Activated CD4-positive, alpha-beta T cell treated with anti-CD3 and anti-CD28 coated beads, Interleukin-2, amount 50 U/mL, for 24 hours (primary cell): ENCODE data around the gene GLIPR2.
A peak's percentile ranks its signal among the peaks of the same experiment; 100 is the strongest.
"Not testable (repeated sequence)": the region's sequence is repeated elsewhere in the genome, so short reads cannot be mapped to it uniquely, and the experiment has no call there.

Experiments
- DNase-seq, 2 donors: peaks; one replicate each; pipeline ENCODE4 v3.0.0-alpha.2; 2020; ENCODE audit warnings: low read depth in 1 of 2, low spot score in 1 of 2

Gene GLIPR2

DNA sequence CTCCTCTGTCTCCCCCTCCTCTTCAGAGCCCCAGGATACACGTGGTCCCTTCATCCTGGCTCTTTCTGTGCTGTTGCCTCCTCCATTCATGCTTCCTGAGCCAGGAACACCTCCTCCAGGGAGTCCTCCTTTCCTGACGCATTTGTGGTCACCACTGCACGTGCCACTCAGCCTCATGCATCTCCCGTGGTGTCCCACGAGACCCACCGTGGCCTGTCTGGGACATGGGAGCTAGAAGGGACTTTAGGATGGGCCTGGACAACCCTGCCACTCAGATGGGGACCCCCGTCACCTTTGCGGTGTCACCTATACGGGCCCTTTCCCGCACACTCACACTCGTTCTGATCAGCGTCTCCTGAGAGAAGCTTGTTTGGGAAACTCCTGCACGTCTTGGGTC lies 6.7 kb downstream of the GLIPR2 start:
- no peak for DNase-seq

DNA sequence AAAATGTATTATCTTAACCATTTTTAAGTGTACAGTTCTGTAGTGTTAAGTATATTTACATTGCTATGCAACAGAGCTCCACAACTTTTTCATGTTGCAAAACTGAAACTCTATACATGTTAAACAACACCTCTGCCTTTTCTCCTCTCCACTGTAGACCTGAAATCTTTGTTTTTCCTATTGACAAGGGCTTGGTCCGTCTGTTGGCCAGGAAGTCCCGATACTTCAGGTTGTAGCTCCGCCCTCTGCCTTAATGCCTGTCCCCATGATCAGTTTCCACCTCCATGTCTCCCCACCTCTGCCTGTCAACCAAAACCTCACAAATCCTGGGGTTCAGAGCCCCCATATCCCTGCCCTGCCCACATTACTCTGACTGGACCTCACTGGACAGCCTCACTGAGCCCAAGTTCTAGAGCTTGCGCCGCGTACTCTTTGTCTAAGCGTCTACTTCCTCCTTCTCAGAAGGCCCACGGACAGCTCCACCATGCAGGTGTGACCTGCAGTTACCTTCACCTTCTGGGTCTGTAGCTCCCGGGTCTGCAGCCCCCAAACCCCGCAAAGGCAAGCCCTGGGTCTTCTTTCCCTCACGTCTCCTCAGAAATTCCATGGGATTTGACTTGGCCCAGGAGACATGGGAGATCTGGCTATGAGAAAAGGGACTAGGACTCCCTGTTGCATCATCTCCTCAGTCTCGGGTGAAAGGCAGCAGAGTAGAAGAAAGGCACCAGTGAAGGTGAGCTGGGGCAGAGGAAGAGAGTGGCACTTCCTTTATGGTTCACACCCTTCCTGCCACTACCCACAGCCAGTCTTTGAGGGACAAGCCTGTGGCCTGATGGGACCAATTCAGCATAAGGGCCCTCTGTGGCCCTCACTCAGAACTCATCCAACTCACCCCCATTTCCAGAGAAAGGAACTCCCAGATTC lies 8.0 kb downstream of the GLIPR2 start:
- no peak for DNase-seq

DNA sequence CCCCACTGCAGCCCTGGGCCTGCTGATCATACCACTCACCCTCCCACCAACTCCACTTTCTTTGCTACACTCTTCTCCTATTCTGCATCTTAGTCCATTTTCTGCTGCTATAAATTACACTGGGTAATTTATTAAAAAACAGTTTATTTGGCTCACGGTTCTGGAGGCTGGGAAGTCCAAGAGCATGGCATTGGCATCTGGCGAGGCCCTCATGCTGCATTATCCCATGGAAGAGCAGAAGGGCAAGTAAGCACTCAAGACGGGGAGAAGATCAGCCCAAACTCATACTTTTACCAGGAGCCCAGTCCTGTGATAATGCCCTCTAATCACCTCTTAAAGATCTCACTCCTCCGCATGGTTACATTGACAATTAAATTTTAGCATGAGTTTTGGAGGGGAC lies 9.4 kb downstream of the GLIPR2 start:
- no peak for DNase-seq

DNA sequence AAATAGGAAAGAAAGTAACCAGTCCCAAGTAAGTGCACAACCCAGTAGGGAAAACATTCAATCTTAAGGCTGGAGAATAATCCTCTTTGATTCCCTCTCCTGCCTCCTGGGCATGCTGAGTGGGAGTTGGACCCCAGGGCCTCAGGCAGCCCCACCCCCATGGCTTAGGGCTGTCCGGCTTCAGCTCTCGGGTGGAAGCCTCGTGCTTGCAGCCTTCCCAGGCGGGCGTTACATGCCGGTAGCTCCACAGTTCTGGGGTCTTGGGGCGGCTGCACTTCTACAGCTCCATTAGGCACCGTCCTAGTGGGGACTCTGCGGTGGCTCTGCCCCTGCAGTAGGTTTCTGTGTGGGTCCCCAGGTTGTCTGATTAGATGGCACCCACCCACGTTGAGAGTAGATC lies 10.1 kb downstream of the GLIPR2 start:
- DNase-seq = no peak

DNA sequence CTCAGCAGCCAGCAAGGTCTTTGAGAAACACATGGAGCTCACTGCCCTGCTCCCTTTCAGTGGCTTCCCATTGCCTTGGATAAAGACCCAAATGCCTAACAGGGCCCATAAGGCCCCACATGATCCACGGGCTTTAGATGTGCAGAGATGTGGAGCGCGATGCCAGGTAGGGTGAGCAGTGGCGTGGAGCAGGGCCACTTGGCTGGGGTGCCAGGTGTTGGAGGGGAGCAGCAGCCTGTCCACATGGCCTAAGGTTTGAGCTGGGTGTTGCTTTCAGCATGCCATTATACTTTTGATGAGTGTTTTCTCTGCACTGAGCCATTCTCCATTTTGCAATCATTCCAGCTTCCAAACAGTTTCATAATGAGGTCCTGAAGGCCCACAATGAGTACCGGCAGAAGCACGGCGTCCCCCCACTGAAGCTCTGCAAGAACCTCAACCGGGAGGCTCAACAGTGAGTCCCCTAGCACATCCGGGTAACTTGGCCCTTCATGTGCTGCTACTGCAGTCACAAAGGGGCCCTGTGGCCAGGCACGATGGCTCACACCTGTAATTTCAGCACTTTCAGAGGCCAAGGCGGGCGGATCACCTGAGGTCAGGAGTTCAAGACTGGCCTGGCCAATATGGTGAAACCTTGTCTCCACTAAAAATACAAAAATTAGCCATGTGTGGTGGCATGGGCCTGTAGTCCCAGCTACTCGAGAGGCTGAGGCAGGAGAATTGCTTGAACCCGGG lies 11.1 kb downstream of the GLIPR2 start:
- DNase-seq = no peak

DNA sequence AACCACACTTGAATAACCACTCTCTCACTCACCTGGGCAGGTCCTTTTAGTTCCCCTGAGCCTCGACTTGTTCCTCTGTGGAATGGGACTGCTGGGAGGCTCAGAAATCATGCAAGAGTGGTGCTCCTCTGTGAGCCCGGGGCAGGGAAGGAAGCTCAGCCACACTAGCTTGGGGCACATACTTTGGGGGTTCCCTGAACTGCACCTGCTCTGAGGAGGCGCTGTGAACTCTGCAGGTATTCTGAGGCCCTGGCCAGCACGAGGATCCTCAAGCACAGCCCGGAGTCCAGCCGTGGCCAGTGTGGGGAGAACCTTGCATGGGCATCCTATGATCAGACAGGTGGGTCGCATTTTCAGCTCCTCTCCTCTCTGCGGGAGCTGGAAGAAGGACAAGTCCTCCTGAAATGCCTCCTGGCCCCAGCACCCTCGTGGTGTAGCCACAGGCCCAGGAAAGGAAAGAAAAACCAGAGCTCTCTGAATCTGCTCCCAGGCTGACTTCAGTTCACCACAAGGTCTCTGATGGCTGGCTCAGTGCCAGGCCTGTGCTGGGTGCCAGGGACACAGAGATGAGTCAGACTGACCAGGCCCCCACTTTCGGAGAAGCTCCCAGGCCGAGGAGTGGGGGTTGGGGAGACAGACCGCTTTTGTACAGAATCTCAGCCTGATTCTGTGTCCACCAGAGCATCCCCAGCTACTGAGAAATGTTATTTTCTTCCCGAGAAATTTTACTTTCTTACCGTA lies 11.9 kb downstream of the GLIPR2 start:
- DNase-seq = no peak

DNA sequence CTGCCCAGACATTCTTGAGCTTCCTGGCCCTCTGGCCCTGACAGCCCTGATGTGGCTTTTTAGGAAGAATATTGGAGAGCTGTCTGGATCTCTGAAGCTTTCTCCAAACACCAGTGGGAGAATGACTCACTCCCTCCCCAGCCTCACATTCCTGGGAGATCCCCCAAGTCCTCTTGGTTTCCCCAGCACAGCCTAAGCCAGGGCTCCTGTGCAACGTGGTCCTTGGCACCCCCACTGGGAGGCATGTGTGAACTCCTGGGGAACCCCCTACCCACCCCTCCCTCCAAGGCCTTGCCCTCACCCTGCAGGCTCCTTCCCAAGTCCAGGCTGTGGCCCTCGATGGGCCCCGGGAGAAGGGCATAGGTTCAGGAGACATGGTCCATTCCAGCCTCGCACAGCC lies 12.7 kb downstream of the GLIPR2 start:
- no peak for DNase-seq

DNA sequence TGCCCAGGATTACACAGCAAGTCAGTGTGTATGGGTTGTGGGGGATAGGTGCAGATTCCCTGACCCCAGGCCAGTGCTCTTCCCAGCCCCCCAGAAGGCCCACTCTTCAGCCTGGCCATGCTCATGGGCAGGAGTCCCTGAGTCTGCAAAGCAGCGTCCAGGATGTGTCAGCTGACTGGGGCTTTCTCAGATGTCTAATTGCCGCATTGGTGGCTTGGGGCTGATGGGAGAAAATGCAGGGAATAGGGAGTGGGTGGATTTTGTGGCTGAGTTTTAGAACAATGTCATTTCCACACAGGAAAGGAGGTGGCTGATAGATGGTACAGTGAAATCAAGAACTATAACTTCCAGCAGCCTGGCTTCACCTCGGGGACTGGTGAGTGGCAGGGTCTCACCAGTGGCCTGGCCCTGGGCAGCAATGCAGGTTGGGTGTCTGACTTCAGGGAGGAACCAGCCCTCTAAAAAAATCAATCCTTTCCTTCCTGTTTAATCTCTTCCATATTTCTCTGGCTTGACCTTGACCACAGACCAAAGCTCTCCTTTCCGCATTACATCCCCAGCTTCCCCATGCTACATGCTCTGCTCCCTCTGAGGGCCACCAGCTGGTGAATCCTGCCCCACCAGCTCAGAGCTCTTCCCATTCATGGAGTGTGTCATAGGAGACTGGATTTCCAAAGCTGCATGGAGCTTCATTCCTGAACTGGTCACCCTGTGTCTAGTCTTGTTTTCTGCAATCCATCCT lies 14.2 kb downstream of the GLIPR2 start:
- no peak for DNase-seq

DNA sequence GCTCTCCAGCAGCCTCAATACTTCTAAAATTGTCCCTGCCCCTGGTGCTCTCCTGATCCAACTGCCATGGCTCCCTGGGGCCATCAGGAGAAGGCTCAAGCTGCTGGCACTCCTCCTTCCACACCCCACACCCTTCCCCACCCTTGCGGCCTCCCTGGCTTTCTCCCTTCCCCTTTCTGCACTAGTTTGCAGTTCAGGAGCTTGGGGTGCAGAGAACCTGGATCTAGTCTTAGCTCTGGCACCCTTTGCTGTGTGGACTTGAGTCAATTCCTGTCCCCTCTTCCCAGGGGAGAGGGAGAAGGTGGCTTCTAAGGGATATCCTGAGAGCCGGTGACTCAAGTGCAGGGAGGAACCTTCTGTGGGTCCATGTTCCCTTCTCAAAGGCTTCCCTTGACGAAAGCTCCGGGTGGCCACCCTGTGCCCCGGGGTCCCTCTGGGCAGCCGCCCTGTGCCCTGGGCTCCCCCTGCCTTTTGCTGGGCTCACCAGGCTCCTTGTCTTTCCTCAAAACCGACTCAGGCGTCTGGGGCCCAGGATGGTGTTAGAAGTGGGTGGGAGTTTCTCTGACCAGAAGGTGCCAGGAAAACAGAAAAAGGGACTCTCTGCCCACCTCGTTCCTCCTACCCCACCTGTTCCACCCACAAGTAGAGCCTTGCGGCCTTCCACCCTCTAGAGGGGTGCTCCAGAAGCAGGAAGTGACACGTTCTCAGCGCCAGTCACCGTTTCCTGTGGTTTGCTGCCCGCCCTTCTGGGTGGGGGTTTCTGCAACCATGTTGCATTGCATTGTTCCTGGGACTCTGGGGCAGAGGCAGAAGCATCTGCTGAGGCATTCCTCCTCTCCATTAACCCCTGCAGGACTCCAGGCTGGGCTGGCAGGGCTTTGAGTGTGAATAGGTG lies 15.0 kb downstream of the GLIPR2 start:
- peak; percentile 61 to 82 for DNase-seq

DNA sequence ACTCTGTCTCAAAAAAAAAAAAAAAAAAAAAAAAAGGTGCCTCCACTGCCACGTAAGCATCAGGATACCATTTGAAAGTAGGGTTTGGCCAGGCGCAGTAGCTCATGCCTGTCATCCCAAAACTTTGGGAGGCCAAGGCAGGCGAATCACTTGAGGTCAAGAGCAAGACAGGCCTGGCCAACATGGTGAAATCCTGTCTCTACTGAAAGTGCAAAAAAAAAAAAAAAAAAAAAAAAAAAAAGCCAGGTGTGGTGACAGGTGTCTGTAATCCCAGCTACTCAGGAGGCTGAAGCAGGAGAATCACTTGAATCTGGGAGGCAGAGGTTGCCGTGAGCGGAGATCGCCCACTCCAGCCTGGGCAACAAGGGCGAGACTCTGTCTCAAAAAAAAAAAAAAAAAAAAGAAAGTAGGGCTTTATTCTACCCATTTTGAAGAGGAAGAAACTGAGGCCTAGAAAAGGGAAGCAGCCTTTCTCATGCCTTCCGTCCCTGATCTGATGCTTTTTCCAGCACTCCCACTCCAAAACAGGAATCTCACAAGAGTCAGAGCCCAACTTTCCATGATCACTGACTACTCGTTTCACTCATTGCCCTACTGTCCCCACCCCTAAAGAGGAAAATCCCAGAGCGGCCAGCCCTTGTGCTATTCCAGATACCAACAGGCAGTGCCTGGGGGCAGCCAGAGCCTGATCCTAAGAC lies 16.4 kb downstream of the GLIPR2 start:
- no peak for DNase-seq

DNA sequence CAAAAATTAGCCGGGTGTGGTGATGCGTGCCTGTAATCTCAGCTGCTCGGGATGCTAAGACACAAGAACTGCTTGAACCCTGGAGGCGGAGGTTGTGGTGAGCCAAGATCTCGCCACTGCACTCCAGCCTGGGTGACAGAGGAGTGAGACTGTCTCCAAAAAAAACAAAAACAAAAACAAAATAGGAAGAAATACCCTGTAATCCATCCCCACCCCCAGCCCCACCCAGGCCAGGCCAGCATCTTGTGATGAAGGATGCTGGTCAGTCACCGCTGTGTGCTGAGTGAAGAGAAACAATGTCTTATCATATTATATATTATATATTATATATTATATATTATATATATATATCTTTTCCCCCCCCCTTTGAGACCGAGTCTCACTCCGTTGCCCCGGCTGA lies 17.2 kb downstream of the GLIPR2 start:
- DNase-seq = no peak

DNA sequence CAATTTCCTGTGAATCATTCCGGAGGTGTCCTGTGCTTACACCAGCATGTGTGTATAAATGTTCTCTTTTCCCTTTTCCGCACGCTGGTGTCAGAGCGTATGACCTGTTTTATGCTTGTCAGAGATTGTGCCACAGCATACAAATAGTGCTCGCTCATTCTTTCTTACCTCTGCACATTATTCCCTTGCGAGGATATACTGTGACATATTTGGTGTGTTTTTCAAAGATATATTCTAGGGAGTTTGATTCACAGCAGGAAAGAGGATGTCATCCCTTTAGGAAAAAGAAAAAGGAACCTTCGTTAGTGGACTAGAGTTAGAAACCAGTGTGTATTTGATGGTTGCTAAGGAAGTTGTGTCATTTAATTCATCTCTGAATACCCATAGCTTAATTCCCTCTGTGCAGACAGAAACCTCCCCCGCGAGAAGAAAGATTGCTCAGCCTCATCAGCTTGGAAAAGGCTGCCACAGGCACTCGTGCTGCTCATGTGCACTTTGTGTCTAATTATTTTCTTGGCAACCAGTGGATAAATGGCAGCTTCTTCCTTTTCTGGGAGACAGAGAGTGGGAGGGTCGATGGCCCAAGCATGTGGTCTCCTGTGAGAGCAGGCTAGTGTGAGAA lies 17.9 kb downstream of the GLIPR2 start:
- no peak for DNase-seq

DNA sequence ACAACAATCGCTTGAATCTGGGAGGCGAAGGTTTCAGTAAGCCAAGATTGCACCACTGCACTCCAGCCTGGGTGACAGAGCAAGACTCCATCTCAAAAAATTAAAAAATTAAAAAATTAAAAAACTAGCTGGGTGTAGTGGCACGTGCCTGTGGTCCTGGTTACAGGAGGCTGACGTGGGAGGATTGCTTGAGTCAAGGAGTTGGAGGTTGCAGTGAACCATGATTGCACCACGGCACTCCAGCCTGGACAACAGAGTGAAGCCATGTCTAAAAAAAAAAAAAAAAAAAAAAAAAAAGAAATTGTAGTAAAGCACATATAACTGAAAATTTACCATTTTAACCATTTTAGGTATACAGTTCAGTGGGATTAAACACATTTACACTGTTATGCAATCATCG lies 19.6 kb downstream of the GLIPR2 start:
- no peak for DNase-seq

DNA sequence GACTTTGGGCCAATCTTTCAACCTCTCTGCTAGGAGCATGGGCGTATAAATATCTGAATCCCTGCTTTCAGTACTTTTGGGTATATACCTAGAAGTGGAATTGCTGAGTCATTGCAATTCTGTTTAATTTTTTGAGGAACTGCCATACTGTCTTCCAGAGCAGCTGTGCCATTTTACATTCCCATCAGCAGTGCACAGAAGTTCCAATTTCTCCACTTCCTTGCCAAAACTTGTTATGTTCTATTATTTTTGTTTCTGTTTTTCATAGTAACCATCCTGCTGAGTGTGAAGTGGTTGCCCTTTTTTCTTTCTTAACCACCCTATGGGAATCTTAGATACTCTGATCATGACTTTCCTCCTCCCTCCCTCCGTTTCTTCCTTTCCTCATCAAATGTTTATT lies 21.6 kb downstream of the GLIPR2 start:
- DNase-seq = no peak

DNA sequence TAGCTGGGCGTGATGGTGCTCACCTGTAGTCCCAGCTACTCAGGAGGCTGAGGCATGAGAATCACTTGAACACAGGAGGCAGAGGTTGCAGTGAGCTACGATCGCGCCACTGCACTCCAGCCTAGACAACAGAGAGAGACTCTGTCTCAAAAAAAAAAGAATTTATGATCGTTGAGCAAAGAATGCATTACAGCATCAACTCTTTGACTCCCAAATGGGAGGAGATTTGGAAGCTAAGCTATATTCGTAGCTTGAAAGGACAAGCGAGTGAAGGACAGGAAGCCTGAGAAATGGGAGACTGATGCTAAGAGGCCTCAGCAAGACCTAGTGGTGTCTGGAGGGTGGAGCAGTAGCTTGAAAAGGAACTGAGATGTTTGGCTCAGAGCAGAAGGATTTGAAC lies 22.4 kb downstream of the GLIPR2 start:
- no peak for DNase-seq

DNA sequence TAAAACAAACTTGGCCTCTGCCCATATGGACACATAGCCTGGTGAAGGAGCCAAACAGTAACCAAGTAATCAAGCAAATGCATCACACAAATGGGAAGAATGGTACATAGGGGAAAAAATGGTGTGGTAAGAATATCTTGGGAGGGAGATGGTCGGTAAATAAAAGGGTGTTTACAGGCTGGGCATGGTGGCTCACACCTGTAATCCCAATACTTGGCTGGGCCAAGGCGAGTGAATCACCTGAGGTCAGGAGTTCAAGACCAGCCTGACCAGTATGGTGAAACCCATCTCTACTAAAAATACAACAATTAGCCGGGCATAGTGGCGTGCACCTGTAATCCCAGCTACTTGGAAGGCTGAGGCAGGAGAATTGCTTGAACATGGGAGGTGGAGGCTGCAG lies 23.0 kb downstream of the GLIPR2 start:
- DNase-seq = not testable (repeated sequence)

DNA sequence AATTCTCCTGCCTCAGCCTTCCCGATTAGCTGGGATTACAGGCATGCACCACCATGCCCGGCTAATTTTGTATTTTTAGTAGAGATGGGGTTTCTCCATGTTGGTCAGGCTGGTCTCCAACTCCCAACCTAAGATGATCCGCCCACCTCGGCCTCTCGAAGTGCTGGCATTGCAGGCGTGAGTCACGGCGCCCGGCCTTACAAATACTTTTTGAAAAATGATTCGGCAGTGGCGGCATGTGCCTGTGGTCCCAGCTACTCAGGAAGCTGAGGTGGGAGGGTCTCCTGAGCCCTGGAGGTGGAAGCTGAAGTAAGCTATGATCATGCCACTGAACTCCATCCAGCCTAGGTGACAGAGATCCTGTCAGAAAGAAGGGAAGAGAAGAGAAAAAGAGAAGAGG lies 23.6 kb downstream of the GLIPR2 start:
- not testable (repeated sequence) for DNase-seq

DNA sequence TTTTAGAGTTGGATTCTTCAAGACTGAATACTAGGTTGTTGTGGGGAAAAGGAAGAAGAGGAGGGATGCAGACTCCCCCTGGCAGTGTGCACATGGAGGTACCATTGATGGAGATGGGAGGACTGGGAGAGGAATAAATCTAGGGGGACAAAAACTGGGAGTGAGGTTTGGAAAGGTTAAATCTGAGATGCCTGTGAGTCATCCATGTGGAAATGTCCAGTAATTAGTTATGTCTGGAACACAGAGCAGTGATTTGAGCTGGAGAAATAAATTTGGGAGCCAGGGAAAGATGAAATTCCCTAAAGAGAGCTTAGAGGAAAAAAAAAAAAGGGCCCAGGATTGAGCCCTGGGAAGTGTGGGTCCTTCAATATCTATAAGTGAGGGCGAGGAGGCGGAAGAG lies 24.7 kb downstream of the GLIPR2 start:
- DNase-seq = no peak

DNA sequence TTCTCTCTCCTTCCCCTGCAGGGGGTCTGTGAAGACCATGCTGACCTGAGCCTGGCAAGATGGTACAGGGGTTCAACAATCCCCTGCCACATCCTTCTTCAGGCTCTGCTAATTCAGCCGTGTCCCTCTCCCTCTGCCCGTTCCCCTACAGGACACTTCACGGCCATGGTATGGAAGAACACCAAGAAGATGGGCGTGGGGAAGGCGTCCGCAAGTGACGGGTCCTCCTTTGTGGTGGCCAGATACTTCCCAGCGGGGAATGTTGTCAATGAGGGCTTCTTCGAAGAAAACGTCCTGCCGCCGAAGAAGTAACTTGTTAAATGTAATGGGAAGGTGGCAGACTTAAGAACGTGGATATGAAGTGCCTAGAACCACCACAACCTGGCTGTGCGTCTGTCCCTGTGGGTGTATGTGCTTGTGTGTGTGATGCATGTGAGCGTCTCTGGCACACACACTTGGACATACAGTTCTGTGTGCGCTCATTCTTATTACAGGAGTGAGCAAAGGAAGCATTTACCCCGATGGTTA lies 25.7 kb downstream of the GLIPR2 start:
- DNase-seq = no peak
